Measurements from ENCODE around the gene PC. TPM values are rescaled to one million over a fixed set of nuclear protein-coding genes. Genes with fewer than 3 reads are reported as not detected.
A peak's percentile ranks its signal among the peaks of the same experiment; 100 is the strongest.

The PC gene
- total and polyA plus RNA-seq, 2 donors (not counting 3 experiments of a cell fraction or from before 2014, with no cell fraction given) = 5.5 to 17.5 TPM

GRCh38 chr11:66912911-66913310, 45.3 kb downstream of the PC start:
- no peak for FAIRE-seq
- H4K20me1 ChIP-seq (replicated peaks; ENCODE audit: control insufficient read depth, extremely low read depth, insufficient read depth, low read length) = no peaks in the 10 kb centered on the region

More at GRCh38 chr11:66912911-66913310, 45.3 kb downstream of the PC start:
- no TSS peak for BruUV-seq (replicated peaks)
- no peaks in the 10 kb centered on the region for H3K9me3 ChIP-seq (replicated peaks; ENCODE audit: control insufficient read depth, insufficient read depth, low read length)
- no peaks in the 10 kb centered on the region for H3K27me3 ChIP-seq (ENCODE audit: control insufficient read depth in 2 of 2, insufficient read depth in 2 of 2, low read length in 2 of 2)
- ChIA-PET CTCF (interaction anchor here (0.8 to 0.9 kb wide), 2 partner anchors 10 to 30 kb away, joined by 3 read pairs; no protein-coding TSS in a partner anchor), POLR2A (no interaction called here)
- H3K9ac ChIP-seq (replicated peaks; ENCODE audit: extremely low read depth, insufficient read depth, low read length) = no peak overlapping the region
- no peaks in the 10 kb centered on the region for H3K79me2 ChIP-seq (ENCODE audit: control insufficient read depth, insufficient read depth, low read length)
- no peak overlapping the region for H3K27ac ChIP-seq (ENCODE audit: insufficient read depth, low read depth, low read length)
- DNase-seq (ENCODE audit: low read depth, low spot score) = no peak
- peaks cover 5% of the 10 kb centered on the region for H3K4me1 ChIP-seq (ENCODE audit: control insufficient read depth, extremely low read depth, insufficient read depth, low read length)
- TF ChIP-seq EZH2 (IDR thresholded peaks at IDR 0.05; ENCODE audit: borderline replicate concordance, low read depth, low read length, severe bottlenecking) (no peak), FOS (IDR thresholded peaks at IDR 0.05; ENCODE audit: borderline replicate concordance, insufficient read depth, low read length) (no peak), CTCF (IDR thresholded peaks at IDR 0.05; ENCODE audit: extremely low read depth in 1 of 2, insufficient read depth in 1 of 2, low read depth in 1 of 2, low read length in 2 of 2) (no peak), JUN (IDR thresholded peaks at IDR 0.05; ENCODE audit: borderline replicate concordance, insufficient read depth, insufficient read length, low read depth) (no peak), POLR2AphosphoS5 (IDR thresholded peaks at IDR 0.05; ENCODE audit: insufficient read depth, low read depth, low read length) (no peak), MYC (IDR thresholded peaks at IDR 0.05; ENCODE audit: low read depth, low read length) (no peak), GATA2 (IDR thresholded peaks at IDR 0.05; ENCODE audit: insufficient read depth, insufficient read length, low read depth, low read length) (no peak), POLR2A (IDR thresholded peaks at IDR 0.05; ENCODE audit: low read depth, low read length) (no peak), MAX (IDR thresholded peaks at IDR 0.05; ENCODE audit: insufficient read depth, insufficient read length) (no peak)
- no peaks in the 10 kb centered on the region for H3K36me3 ChIP-seq (ENCODE audit: control insufficient read depth in 2 of 2, extremely low read depth in 1 of 2, insufficient read depth in 2 of 2, low read length in 2 of 2)
- dilution Hi-C loops (cut with MboI; ENCODE audit: extremely low pct_ligation_motif_present, low sequenced_read_pairs) = no loop called here
- H3K4me3 ChIP-seq (replicated peaks in 1 of 3; ENCODE audit: insufficient read depth in 1 of 3, low read depth in 1 of 3, low read length in 3 of 3) = no peak overlapping the region
- H3K9me1 ChIP-seq (replicated peaks; ENCODE audit: control insufficient read depth, extremely low read depth, insufficient read depth, low read length) = no peaks in the 10 kb centered on the region
- H3K4me2 ChIP-seq (ENCODE audit: insufficient read depth, low read length) = no peak overlapping the region
- intact Hi-C loops (cut with micrococcal nuclease) = no loop called here
- peak overlapping the region; percentile 17 for H2AFZ ChIP-seq (ENCODE audit: low read depth, low read length)

Data from endothelial cell of umbilical vein (primary cell).